ENCODE data around the gene RIPOR3. TPM values are rescaled to one million over a fixed set of nuclear protein-coding genes. Genes with fewer than 3 reads are reported as not detected.

RIPOR3 gene
- polyA plus RNA-seq, 1 experiment: 11.5 TPM

DNA sequence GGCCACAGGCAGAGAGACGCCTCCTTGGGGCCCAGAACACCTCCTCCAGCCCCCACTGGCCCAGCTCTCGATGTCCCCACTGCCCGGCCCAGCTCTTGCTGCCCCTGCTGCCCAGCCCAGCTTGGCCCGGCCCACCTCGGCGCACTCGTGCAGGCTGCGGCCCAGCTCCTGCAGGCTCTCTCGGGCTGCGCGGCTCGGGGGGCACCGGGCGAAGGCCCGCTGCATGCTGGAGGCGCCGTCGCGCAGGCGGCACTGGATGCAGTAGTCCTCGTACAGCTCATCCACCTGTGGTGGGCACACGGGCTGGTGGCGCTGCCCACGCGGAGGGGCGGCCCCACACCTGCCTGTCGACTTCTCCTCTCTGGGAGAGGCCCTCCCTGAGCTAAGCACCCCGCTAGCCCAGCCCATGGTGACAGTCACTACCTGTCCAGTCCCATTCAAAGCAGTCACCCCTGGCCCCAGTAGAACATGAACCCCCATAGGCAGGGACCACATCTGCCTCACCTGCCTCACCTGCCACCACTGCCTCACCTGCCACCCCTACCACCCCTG, 81.8 kb downstream of the RIPOR3 start:
- ChIA-PET CTCF (interaction anchor here (0.9 kb wide), 1 partner anchor 179 kb away, joined by 3 read pairs; no protein-coding TSS in a partner anchor), POLR2A (no interaction called here)
- TF ChIP-seq, protein P1, sequence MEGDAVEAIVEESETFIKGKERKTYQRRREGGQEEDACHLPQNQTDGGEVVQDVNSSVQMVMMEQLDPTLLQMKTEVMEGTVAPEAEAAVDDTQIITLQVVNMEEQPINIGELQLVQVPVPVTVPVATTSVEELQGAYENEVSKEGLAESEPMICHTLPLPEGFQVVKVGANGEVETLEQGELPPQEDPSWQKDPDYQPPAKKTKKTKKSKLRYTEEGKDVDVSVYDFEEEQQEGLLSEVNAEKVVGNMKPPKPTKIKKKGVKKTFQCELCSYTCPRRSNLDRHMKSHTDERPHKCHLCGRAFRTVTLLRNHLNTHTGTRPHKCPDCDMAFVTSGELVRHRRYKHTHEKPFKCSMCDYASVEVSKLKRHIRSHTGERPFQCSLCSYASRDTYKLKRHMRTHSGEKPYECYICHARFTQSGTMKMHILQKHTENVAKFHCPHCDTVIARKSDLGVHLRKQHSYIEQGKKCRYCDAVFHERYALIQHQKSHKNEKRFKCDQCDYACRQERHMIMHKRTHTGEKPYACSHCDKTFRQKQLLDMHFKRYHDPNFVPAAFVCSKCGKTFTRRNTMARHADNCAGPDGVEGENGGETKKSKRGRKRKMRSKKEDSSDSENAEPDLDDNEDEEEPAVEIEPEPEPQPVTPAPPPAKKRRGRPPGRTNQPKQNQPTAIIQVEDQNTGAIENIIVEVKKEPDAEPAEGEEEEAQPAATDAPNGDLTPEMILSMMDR (IDR thresholded peaks at IDR 0.05; ENCODE audit: low read depth, low read length): no peak
- Histone ChIP-seq H3K27me3 (ENCODE audit: control insufficient read depth, insufficient read depth, low read length) (no peaks in the 10 kb centered on the region), H3K9me3 (ENCODE audit: control insufficient read depth, insufficient read depth, low read length) (no peaks in the 10 kb centered on the region; the same call in 1 of the 2 replicates), H3K27ac (ENCODE audit: low read depth, low read length) (no peak overlapping the region), H3K4me3 (ENCODE audit: low read depth, low read length) (no peak overlapping the region)
- DNase-seq (ENCODE audit: low read depth, low spot score): no peak

DNA sequence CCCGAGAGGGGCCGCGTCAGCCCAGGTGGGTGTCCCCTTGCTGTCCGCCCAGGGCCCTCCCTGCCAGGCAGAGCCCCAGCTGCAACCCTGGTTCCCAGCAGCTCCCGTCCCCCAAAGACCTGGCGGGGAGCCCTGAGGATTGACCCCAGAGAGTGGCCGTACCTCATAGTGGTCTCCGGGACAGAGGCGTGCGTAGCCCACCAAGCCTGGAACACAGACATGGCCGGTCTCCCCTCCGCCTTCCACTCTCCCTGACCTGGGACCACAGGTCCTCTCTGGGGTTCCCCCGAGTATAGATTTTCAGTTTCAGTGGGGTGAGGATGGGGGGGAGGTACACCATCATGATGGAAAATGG, 82.6 kb downstream of the RIPOR3 start:
- Histone ChIP-seq H3K9me3 (ENCODE audit: control insufficient read depth, insufficient read depth, low read length) (no peaks in the 10 kb centered on the region; the same call in 1 of the 2 replicates), H3K4me3 (ENCODE audit: low read depth, low read length) (no peak overlapping the region), H3K27me3 (ENCODE audit: control insufficient read depth, insufficient read depth, low read length) (no peaks in the 10 kb centered on the region), H3K27ac (ENCODE audit: low read depth, low read length) (no peak overlapping the region)
- no peak for DNase-seq (ENCODE audit: low read depth, low spot score)
- CTCF ChIA-PET: interaction anchor here (0.9 kb wide), 1 partner anchor 180 kb away, joined by 3 read pairs; no protein-coding TSS in a partner anchor
- TF ChIP-seq, protein P1 (IDR thresholded peaks at IDR 0.05; ENCODE audit: low read depth, low read length): no peak
- POLR2A ChIA-PET: no interaction called here

DNA sequence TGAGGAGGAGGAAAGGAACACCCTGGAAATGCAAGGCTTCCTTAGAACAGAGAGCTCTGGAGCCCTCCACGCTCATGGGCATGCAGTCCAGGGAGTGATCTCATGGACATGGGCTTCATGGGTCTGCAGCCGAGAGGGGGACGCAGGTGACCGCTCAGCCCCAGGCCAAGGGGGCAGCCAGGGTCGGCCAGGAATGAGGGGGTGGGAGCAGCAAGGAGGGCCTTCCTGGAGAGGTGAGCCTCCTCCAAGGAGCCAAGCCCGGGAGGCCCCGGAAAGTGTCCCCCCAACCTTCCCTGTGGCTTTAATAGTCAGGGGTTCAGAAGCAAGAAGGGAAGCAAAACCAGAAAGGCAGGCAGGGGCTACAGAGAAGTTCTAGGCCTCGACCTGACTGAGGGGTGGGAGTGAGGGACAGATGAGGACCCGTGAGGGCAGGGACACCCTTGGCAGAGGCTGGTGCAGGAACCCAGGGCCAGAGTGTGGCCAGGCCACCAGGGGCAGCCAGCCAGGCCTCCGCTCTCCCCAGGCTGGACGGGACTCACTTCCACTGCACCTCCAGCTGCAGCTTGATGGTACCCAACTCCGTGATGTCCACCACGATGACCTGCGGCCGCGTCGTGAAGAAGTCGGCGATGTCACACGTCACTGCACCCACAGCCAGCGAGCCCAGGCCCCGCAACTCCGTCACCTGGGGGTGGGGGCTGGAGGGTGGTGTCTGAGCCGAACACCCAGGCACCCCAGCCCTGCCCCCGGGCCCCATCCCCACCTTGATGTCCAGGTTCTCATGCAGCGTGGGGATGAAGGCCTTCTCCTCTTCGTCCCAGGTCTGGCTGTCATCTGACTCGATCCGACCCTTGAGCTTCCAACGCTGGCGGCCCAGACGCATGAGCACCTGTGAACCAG, 83.2 kb downstream of the RIPOR3 start:
- Histone ChIP-seq H3K27me3 (ENCODE audit: control insufficient read depth, insufficient read depth, low read length) (no peaks in the 10 kb centered on the region), H3K4me3 (ENCODE audit: low read depth, low read length) (no peak overlapping the region), H3K9me3 (ENCODE audit: control insufficient read depth, insufficient read depth, low read length) (no peaks in the 10 kb centered on the region; the same call in 1 of the 2 replicates), H3K27ac (ENCODE audit: low read depth, low read length) (no peak overlapping the region)
- no peak for DNase-seq (ENCODE audit: low read depth, low spot score)
- TF ChIP-seq, protein P1 (IDR thresholded peaks at IDR 0.05; ENCODE audit: low read depth, low read length): no peak
- ChIA-PET CTCF (no interaction called here), POLR2A (interaction anchor here (0.5 kb wide), 1 partner anchor 35 kb away, joined by 3 read pairs; no protein-coding TSS in a partner anchor)

DNA sequence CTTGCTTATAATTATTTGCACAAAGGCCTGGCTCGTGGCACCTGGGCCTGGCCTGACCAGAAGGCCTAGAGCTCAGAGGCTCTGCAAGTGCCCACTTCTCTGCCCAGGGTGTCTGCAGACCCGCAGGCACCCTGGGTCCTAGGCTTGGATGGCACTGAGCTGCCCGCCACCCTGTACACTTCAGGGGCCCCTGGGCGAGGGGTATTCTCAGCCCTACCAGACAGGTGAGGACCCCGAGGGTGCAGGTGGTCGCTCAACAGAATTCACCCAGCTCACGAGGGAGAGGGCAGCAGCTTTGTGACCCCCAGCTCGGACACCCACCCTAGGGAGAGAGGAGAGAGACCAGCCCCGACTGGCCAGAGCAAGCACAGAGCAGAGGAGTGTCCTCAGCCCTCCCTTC, 83.9 kb downstream of the RIPOR3 start:
- POLR2A ChIA-PET: interaction anchor here (0.5 kb wide), 1 partner anchor 36 kb away, joined by 3 read pairs; no protein-coding TSS in a partner anchor
- no peaks in the 10 kb centered on the region; the same call in 1 of the 2 replicates for H3K9me3 ChIP-seq (ENCODE audit: control insufficient read depth, insufficient read depth, low read length)
- no peaks in the 10 kb centered on the region for H3K27me3 ChIP-seq (ENCODE audit: control insufficient read depth, insufficient read depth, low read length)
- DNase-seq (ENCODE audit: low read depth, low spot score): no peak
- H3K4me3 ChIP-seq (ENCODE audit: low read depth, low read length): no peak overlapping the region
- CTCF ChIA-PET: no interaction called here
- TF ChIP-seq, protein P1 (IDR thresholded peaks at IDR 0.05; ENCODE audit: low read depth, low read length): no peak
- H3K27ac ChIP-seq (ENCODE audit: low read depth, low read length): no peak overlapping the region

DNA sequence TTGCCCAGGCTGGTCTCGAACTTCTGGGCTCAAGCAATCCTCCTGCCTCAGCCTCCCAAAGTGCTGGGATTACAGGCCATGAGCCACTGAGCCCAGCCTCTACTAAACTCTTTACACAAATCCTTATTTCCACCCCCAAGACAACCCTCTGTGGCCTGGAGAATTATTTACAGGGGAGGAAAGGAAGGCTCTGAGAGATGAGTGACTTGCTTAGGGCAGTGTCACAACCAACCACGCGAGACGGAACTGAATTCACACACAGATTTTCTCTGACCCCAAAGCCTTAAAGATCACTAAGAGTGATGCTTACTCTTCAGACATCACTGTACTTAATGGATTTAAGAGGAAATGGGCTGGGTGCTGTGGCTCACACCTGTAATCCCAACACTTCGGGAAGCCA, 86.2 kb downstream of the RIPOR3 start:
- TF ChIP-seq, protein P1 (IDR thresholded peaks at IDR 0.05; ENCODE audit: low read depth, low read length): no peak
- CTCF ChIA-PET: interaction anchor here (1.3 kb wide), 1 partner anchor 144 kb away, joined by 3 read pairs; no protein-coding TSS in a partner anchor
- no peak overlapping the region for H3K27ac ChIP-seq (ENCODE audit: low read depth, low read length)
- no peak overlapping the region for H3K4me3 ChIP-seq (ENCODE audit: low read depth, low read length)
- DNase-seq (ENCODE audit: low read depth, low spot score): no peak
- H3K27me3 ChIP-seq (ENCODE audit: control insufficient read depth, insufficient read depth, low read length): no peaks in the 10 kb centered on the region
- no peaks in the 10 kb centered on the region; the same call in 1 of the 2 replicates for H3K9me3 ChIP-seq (ENCODE audit: control insufficient read depth, insufficient read depth, low read length)
- POLR2A ChIA-PET: no interaction called here

Data from AG04450 (cell line).